ENCODE measurements around the gene NDUFS8.

GRCh38 chr11:68044145-68044813 lies 13.8 kb downstream of the NDUFS8 start:
- TF ChIP-seq, protein P1, sequence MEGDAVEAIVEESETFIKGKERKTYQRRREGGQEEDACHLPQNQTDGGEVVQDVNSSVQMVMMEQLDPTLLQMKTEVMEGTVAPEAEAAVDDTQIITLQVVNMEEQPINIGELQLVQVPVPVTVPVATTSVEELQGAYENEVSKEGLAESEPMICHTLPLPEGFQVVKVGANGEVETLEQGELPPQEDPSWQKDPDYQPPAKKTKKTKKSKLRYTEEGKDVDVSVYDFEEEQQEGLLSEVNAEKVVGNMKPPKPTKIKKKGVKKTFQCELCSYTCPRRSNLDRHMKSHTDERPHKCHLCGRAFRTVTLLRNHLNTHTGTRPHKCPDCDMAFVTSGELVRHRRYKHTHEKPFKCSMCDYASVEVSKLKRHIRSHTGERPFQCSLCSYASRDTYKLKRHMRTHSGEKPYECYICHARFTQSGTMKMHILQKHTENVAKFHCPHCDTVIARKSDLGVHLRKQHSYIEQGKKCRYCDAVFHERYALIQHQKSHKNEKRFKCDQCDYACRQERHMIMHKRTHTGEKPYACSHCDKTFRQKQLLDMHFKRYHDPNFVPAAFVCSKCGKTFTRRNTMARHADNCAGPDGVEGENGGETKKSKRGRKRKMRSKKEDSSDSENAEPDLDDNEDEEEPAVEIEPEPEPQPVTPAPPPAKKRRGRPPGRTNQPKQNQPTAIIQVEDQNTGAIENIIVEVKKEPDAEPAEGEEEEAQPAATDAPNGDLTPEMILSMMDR (IDR thresholded peaks at IDR 0.05 in 2 of 3, conservative IDR thresholded peaks at IDR 0.05 in 1 of 3; ENCODE audit: control insufficient read depth in 2 of 3, extremely low read depth in 1 of 3, insufficient read depth in 1 of 3, low read depth in 3 of 3, low read length in 3 of 3): no peak
- TF ChIP-seq POLR2A (IDR thresholded peaks at IDR 0.05; ENCODE audit: low read depth, low read length): no peak
- no peak for TF ChIP-seq POLR2AphosphoS5 (IDR thresholded peaks at IDR 0.05; ENCODE audit: low read length)
- no peak for TF ChIP-seq ZBTB4 (CRISPR knock-in tag; IDR thresholded peaks at IDR 0.05)
- TF ChIP-seq SRF (IDR thresholded peaks at IDR 0.05; ENCODE audit: low read depth in 2 of 2, low read length in 2 of 2): no peak
- no peak for TF ChIP-seq RCOR1 (conservative IDR thresholded peaks at IDR 0.05; ENCODE audit: low read depth, low read length)
- TF ChIP-seq STAT1 (conservative IDR thresholded peaks at IDR 0.05): no peak
- no peak for TF ChIP-seq SPI1 (IDR thresholded peaks at IDR 0.05; ENCODE audit: borderline replicate concordance, insufficient read depth, low read depth, low read length)
- TF ChIP-seq FOXM1 (IDR thresholded peaks at IDR 0.05; ENCODE audit: low read depth, low read length): no peak
- TF ChIP-seq SP1 (IDR thresholded peaks at IDR 0.05; ENCODE audit: low read depth, low read length): no peak
- no peak for TF ChIP-seq MAX (IDR thresholded peaks at IDR 0.05; ENCODE audit: low read depth, low read length)

All from GM12878 (cell line).